ENCODE measurements around the gene CNTN6.

- TF ChIP-seq CTCF (IDR thresholded peaks at IDR 0.05) (no peak), POLR2A (IDR thresholded peaks at IDR 0.05) (no peak), POLR2AphosphoS5 (IDR thresholded peaks at IDR 0.05) (no peak)
Observed at GRCh38 chr3:1269808-1270207, 177.0 kb downstream of the CNTN6 start.
